K562 (cell line): ENCODE data around the gene PIM3. TPM values are rescaled to one million over a fixed set of nuclear protein-coding genes. Genes with fewer than 3 reads are reported as not detected.
A peak's percentile ranks its signal among the peaks of the same experiment; 100 is the strongest.

Source experiments
- ATAC-seq: fragments of 200-7000 bp; cut with Tn5 transposase; 3 replicates; pipeline ENCODE4 v1.9.1; 2020; ENCODE audit warnings: moderate library complexity
- BruUV-seq: library from RNA; stranded (reverse); fragments of 400-500 nt; replicated peaks from 2 replicates; lab custom pipeline; 2021; lab: Mats Ljungman, UMichigan
- CTCF ChIA-PET: fragments of 300-600 bp; formaldehyde crosslinking; extraction: SDS; loops from one replicate; lab custom pipeline; 2021; ENCODE audit warnings: low intra/inter-chr PET ratio; lab: Yijun Ruan, JAX
- POLR2A ChIA-PET: fragments of 300-600, 350-650 bp; sonication (Branson Sonifier 250); formaldehyde crosslinking; extraction: SDS; loops from one replicate; lab custom pipeline; 2021; ENCODE audit warnings: antibody characterized with exemption, inconsistent platforms; lab: Yijun Ruan, JAX
- DNase-seq, 4 experiments: peaks; one replicate each; pipeline versions ENCODE4 v3.0.0 to v3.0.0-alpha.2; 2011 to 2018; ENCODE audit warnings: low spot score in 3 of 4, mixed read lengths in 3 of 4; ENCODE audit errors: extremely low read depth in 1 of 4
- FAIRE-seq: peaks from 2 replicates; lab custom pipeline; 2011; peaks lifted over from hg19 to GRCh38; lab: Jason Lieb, UNC
- H2AFZ ChIP-seq: 2 replicates; pipeline ENCODE4 v1.6.0; 2011; ENCODE audit warnings: low read depth, low read length, control low read depth, inconsistent platforms
- H3K27ac ChIP-seq: fragments of 200-600 bp; 3 replicates; pipeline ENCODE4 v1.8.0; 2011; ENCODE audit warnings: low read depth, mild to moderate bottlenecking, control low read depth, inconsistent platforms, low read length, moderate library complexity, mixed read lengths; ENCODE audit errors: extremely low read depth
- H3K27me3 ChIP-seq, 2 experiments: fragments of 300-600 bp in 1 of 2; 2 replicates in 1 of 2; 3 replicates in 1 of 2; pipeline versions ENCODE4 v1.6.0 to v1.8.0; 2011; ENCODE audit warnings: inconsistent platforms in 2 of 2, low read length in 2 of 2, mild to moderate bottlenecking in 1 of 2, mixed read lengths in 1 of 2, moderate library complexity in 1 of 2; ENCODE audit not compliant: control insufficient read depth in 2 of 2, insufficient read depth in 2 of 2
- H3K36me3 ChIP-seq: fragments of 300-600 bp; 3 replicates; pipeline ENCODE4 v1.8.0; 2011; ENCODE audit warnings: mild to moderate bottlenecking, low read length, inconsistent platforms; ENCODE audit not compliant: control insufficient read depth, insufficient read depth
- H3K4me1 ChIP-seq, 2 experiments: fragments of 200-600 bp in 1 of 2; replicated peaks in 1 of 2; 2 replicates in 1 of 2; 3 replicates in 1 of 2; pipeline versions ENCODE4 v1.5.1 to v1.8.0; 2011; ENCODE audit warnings: inconsistent platforms in 2 of 2, low read length in 2 of 2, mild to moderate bottlenecking in 1 of 2, mixed read lengths in 1 of 2, moderate library complexity in 1 of 2; ENCODE audit not compliant: control insufficient read depth in 2 of 2, insufficient read depth in 2 of 2
- H3K4me2 ChIP-seq: 2 replicates; pipeline ENCODE4 v1.6.1; 2011; ENCODE audit warnings: low read length, control low read depth, inconsistent platforms, mixed read lengths; ENCODE audit not compliant: insufficient read depth
- H3K4me3 ChIP-seq: fragments of 200-600 bp; sonication (generic), shearing (Covaris generic); 2 replicates; pipeline ENCODE4 v1.5.1; 2016; ENCODE audit warnings: control low read depth, inconsistent platforms
- H3K79me2 ChIP-seq: fragments of 200-600 bp; 3 replicates; pipeline ENCODE4 v1.8.0; 2011; ENCODE audit warnings: low read length, inconsistent platforms; ENCODE audit not compliant: control insufficient read depth, insufficient read depth
- H3K9ac ChIP-seq, 2 experiments: 2 replicates each; pipeline versions ENCODE4 v1.6.0 to v1.6.1; 2011; ENCODE audit warnings: low read depth in 2 of 2, low read length in 2 of 2, control low read depth in 1 of 2, inconsistent platforms in 1 of 2, mild to moderate bottlenecking in 1 of 2, mixed read lengths in 1 of 2; ENCODE audit not compliant: insufficient read depth in 1 of 2
- H3K9me1 ChIP-seq: one replicate; pipeline ENCODE4 v1.6.0; 2011; ENCODE audit warnings: inconsistent platforms, mild to moderate bottlenecking, low read length, moderate library complexity; ENCODE audit not compliant: control insufficient read depth, insufficient read depth
- H3K9me3 ChIP-seq: replicated peaks from 2 replicates; pipeline ENCODE4 v1.5.1; 2011; ENCODE audit warnings: low read depth, low read length, inconsistent platforms; ENCODE audit not compliant: control insufficient read depth, insufficient read depth
- H4K20me1 ChIP-seq: replicated peaks from 2 replicates; pipeline ENCODE4 v1.6.1; 2011; ENCODE audit warnings: low read length, inconsistent platforms, mixed read lengths; ENCODE audit not compliant: control insufficient read depth, insufficient read depth
- AFF1 ChIP-seq, 2 experiments: fragments of 450-650 bp; IDR thresholded peaks; 2 replicates each; pipeline ENCODE4 v1.6.1; 2018; ENCODE audit warnings: mild to moderate bottlenecking in 2 of 2, low read depth in 1 of 2; ENCODE audit not compliant: partially characterized antibody in 2 of 2
- WGBS: fragments of 100-300 bp; shearing (Covaris generic); methylation state at CpG from one replicate; pipeline ENCODE4 v1.1.6; 2016; ENCODE audit warnings: low coverage, mixed read lengths; ENCODE audit not compliant: insufficient coverage; ENCODE audit errors: missing lambda C conversion rate; 5-methylcytosine and 5-hydroxymethylcytosine counted together
- in situ Hi-C: fragments of 300-500 bp; cut with MboI; formaldehyde crosslinking; loops from 4 replicates; pipeline ENCODE4 v1.15.0; 2018; ENCODE audit warnings: inconsistent platforms, mixed read lengths
- intact Hi-C: fragments of 100-400 bp; cut with micrococcal nuclease; formaldehyde crosslinking; loops from 2 replicates; pipeline ENCODE4 v1.14.2; 2022
- polyA plus RNA-seq, 8 experiments: library from polyadenylated mRNA; depleted of rRNA in 4 of 8; stranded (reverse) in 5 of 8; unstranded in 3 of 8; fragments of >200 nt; fragmentation: Nextera tagmentation in 2 of 8; fragmentation: Illumina TruSeq in 1 of 8; extraction: Ambion mirVana in 2 of 8; extraction: Trizol in 1 of 8; gene quantifications; 2 replicates each; pipeline versions ENCODE4 v1.2.1 to v1.2.3, GENCODE V29; 2011 to 2014; ENCODE audit warnings: inconsistent platforms in 1 of 8, missing spikeins in 1 of 8
- total RNA-seq, 7 experiments: library from RNA; depleted of rRNA in 6 of 7; stranded (reverse); fragments of >200 nt in 6 of 7; fragmentation: Illumina TruSeq in 2 of 7; extraction: Trizol in 2 of 7; gene quantifications; 2 replicates each; pipeline versions ENCODE4 v1.2.1 to v1.2.3, GENCODE V29; 2011 to 2021; ENCODE audit warnings: low replicate concordance in 1 of 7

The PIM3 gene
- total and polyA plus RNA-seq, 9 of the 15 experiments (the other 6 are each of a cell fraction or from before 2014, with no cell fraction given), result 0.24 to 40.5 (median 5.3) TPM

GRCh38 chr22:49957826-49958365, 2.7 kb upstream of the PIM3 start:
- BruUV-seq, result no TSS peak
- CTCF ChIA-PET, result no interaction called here
- Histone ChIP-seq H3K79me2 (peaks cover 29% of the 10 kb centered on the region), H3K9ac (peak overlapping the region in 1 of 2 experiments; percentile 95; a peak in 1 of 4 replicates), H3K27me3 (no peaks in the 10 kb centered on the region), H3K27ac (no peak overlapping the region), H3K4me3 (no peak overlapping the region), H4K20me1 (peaks cover 11% of the 10 kb centered on the region), H3K4me1 (peaks cover 13 to 84% of the 10 kb centered on the region in 2 experiments), H2AFZ (no peak overlapping the region), H3K4me2 (no peak overlapping the region), H3K36me3 (peaks cover 12% of the 10 kb centered on the region; the same call in 1 of the 3 replicates), H3K9me1 (no peaks in the 10 kb centered on the region), H3K9me3 (no peaks in the 10 kb centered on the region)
- FAIRE-seq (no peak), DNase-seq (peak in 2 of 4 experiments; percentile 30 to 38), ATAC-seq (no peak)
- POLR2A ChIA-PET, result no interaction called here
- 66% methylated on average over 4 of the region's 12 CpGs for WGBS
- no peak for TF ChIP-seq AFF1 (IDR thresholded peaks at IDR 0.05; ENCODE audit: low read depth in 1 of 2, partially characterized antibody in 2 of 2)
- in situ Hi-C loops (no loop called here), intact Hi-C loops (no loop called here)
